Measurements from ENCODE around the gene JADE3. TPM values are rescaled to one million over a fixed set of nuclear protein-coding genes. Genes with fewer than 3 reads are reported as not detected.

The JADE3 gene
- total and polyA plus RNA-seq, 2 experiments from 2014 or later, result 4.5 to 15.3 TPM

DNA sequence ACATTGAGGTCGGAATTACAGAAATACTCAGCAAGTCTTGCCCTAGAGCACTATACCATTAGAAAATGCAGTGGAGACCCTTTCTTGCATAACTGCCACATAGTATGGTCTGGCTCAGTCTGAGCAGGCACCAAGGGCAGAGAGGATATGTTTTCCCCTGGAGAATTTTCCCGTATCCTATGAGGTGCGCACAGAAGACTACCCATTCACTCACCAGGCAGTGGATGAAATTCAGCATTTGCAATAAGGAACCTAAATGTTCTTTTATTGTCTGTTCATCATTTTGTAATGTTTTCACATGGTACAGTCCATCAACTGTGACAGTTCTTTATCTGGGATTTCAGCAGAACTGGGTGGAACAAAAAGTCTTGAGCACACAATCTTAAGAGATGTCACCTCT lies 15.5 kb downstream of the JADE3 start (continued):
- TF ChIP-seq STAT1 (IDR thresholded peaks at IDR 0.05; ENCODE audit: unreplicated experiment) (no peak), POLR2AphosphoS5 (IDR thresholded peaks at IDR 0.05; ENCODE audit: low read depth) (no peak)

DNA sequence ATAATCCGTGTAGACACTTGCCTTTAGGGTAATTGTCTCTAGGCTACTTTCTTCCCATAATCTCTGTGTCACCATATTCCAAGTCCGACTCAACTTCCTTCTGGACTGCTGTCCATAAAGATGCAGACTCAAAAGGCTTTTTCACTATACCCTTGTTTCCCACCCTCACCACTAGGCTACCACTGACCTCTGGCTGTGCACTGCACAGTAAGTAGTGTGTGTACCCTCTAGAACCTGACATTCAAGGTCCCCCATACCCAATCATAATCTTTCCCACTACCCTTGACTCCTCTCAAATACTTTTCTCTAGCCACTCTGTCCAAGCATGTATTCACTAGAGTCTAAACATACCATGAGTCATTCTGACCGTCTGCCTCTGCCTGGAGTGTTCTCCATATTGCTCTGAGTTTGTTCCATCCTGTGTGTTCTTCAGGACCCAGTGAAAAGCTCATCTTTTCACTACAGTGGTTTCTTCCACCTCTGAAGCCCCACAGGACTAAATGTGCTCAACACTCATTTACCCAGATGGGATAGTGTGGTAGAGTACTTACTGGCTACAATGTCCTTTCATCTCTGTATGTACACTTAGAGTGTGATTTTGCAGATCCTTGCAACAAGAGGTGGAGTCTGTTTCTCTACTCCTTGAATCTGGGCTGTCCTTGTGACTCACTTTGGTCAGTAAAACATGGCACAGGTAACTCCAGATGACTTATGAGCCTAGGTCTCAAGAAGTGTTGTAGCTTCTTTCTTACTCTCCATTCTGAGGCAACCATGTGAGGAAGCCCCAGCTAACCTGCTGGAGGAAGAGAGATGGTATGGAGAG lies 17.4 kb downstream of the JADE3 start:
- H3K4me2 ChIP-seq, result no peak overlapping the region

More for the DNA sequence above, 17.4 kb downstream of the JADE3 start:
- no peak for TF ChIP-seq NANOG (IDR thresholded peaks at IDR 0.05; ENCODE audit: borderline replicate concordance)
- no peak for TF ChIP-seq ZNF331 (CRISPR knock-in tag; IDR thresholded peaks at IDR 0.05; ENCODE audit: low read depth)
- no peak for TF ChIP-seq EZH2phosphoT487 (IDR thresholded peaks at IDR 0.05; ENCODE audit: unreplicated experiment)
- no peak for TF ChIP-seq JUNB (IDR thresholded peaks at IDR 0.05; ENCODE audit: unreplicated experiment)
- TF ChIP-seq, protein P1, sequence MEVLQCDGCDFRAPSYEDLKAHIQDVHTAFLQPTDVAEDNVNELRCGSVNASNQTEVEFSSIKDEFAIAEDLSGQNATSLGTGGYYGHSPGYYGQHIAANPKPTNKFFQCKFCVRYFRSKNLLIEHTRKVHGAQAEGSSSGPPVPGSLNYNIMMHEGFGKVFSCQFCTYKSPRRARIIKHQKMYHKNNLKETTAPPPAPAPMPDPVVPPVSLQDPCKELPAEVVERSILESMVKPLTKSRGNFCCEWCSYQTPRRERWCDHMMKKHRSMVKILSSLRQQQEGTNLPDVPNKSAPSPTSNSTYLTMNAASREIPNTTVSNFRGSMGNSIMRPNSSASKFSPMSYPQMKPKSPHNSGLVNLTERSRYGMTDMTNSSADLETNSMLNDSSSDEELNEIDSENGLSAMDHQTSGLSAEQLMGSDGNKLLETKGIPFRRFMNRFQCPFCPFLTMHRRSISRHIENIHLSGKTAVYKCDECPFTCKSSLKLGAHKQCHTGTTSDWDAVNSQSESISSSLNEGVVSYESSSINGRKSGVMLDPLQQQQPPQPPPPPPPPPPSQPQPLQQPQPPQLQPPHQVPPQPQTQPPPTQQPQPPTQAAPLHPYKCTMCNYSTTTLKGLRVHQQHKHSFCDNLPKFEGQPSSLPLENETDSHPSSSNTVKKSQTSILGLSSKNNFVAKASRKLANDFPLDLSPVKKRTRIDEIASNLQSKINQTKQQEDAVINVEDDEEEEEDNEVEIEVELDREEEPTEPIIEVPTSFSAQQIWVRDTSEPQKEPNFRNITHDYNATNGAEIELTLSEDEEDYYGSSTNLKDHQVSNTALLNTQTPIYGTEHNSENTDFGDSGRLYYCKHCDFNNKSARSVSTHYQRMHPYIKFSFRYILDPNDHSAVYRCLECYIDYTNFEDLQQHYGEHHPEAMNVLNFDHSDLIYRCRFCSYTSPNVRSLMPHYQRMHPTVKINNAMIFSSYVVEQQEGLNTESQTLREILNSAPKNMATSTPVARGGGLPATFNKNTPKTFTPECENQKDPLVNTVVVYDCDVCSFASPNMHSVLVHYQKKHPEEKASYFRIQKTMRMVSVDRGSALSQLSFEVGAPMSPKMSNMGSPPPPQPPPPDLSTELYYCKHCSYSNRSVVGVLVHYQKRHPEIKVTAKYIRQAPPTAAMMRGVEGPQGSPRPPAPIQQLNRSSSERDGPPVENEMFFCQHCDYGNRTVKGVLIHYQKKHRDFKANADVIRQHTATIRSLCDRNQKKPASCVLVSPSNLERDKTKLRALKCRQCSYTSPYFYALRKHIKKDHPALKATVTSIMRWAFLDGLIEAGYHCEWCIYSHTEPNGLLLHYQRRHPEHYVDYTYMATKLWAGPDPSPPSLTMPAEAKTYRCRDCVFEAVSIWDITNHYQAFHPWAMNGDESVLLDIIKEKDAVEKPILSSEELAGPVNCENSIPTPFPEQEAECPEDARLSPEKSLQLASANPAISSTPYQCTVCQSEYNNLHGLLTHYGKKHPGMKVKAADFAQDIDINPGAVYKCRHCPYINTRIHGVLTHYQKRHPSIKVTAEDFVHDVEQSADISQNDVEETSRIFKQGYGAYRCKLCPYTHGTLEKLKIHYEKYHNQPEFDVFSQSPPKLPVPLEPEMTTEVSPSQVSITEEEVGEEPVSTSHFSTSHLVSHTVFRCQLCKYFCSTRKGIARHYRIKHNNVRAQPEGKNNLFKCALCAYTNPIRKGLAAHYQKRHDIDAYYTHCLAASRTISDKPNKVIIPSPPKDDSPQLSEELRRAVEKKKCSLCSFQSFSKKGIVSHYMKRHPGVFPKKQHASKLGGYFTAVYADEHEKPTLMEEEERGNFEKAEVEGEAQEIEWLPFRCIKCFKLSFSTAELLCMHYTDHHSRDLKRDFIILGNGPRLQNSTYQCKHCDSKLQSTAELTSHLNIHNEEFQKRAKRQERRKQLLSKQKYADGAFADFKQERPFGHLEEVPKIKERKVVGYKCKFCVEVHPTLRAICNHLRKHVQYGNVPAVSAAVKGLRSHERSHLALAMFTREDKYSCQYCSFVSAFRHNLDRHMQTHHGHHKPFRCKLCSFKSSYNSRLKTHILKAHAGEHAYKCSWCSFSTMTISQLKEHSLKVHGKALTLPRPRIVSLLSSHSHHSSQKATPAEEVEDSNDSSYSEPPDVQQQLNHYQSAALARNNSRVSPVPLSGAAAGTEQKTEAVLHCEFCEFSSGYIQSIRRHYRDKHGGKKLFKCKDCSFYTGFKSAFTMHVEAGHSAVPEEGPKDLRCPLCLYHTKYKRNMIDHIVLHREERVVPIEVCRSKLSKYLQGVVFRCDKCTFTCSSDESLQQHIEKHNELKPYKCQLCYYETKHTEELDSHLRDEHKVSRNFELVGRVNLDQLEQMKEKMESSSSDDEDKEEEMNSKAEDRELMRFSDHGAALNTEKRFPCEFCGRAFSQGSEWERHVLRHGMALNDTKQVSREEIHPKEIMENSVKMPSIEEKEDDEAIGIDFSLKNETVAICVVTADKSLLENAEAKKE (CRISPR knock-in tag; IDR thresholded peaks at IDR 0.05), result no peak
- TF ChIP-seq, protein P2, sequence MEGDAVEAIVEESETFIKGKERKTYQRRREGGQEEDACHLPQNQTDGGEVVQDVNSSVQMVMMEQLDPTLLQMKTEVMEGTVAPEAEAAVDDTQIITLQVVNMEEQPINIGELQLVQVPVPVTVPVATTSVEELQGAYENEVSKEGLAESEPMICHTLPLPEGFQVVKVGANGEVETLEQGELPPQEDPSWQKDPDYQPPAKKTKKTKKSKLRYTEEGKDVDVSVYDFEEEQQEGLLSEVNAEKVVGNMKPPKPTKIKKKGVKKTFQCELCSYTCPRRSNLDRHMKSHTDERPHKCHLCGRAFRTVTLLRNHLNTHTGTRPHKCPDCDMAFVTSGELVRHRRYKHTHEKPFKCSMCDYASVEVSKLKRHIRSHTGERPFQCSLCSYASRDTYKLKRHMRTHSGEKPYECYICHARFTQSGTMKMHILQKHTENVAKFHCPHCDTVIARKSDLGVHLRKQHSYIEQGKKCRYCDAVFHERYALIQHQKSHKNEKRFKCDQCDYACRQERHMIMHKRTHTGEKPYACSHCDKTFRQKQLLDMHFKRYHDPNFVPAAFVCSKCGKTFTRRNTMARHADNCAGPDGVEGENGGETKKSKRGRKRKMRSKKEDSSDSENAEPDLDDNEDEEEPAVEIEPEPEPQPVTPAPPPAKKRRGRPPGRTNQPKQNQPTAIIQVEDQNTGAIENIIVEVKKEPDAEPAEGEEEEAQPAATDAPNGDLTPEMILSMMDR (conservative IDR thresholded peaks at IDR 0.05; ENCODE audit: low read depth in 2 of 2), result no peak
- no peak for TF ChIP-seq ZNF114 (CRISPR knock-in tag; IDR thresholded peaks at IDR 0.05)
- ATAC-seq (no peak), DNase-seq (ENCODE audit: low spot score) (no peak)
- Mint-ChIP-seq H3K4me1 (peaks cover 8% of the 10 kb centered on the region; the same call in 1 of the 3 replicates), H3K27ac (no peak overlapping the region), H3K9me3 (no peaks in the 10 kb centered on the region), H3K27me3 (ENCODE audit: insufficient read depth, low read depth, poor library complexity) (no peaks in the 10 kb centered on the region), H3K4me3 (no peak overlapping the region), H3K36me3 (ENCODE audit: low read depth) (no peaks in the 10 kb centered on the region)
- Histone ChIP-seq H3K27me3 (ENCODE audit: insufficient read depth) (no peaks in the 10 kb centered on the region), H2AFZ (no peak overlapping the region), H3K79me2 (replicated peaks; ENCODE audit: insufficient read depth) (peaks cover 94% of the 10 kb centered on the region), H3F3A (replicated peaks; ENCODE audit: low read depth) (no peaks in the 10 kb centered on the region), H3K27ac (ENCODE audit: low read depth) (no peak overlapping the region), H3K36me3 (ENCODE audit: insufficient read depth) (no peaks in the 10 kb centered on the region), H4K20me1 (replicated peaks; ENCODE audit: insufficient read depth) (no peaks in the 10 kb centered on the region; the same call in 1 of the 2 replicates), H3K4me3 (no peak overlapping the region), H3K9me2 (ENCODE audit: insufficient read depth) (no peaks in the 10 kb centered on the region), H3K4me1 (ENCODE audit: insufficient read depth) (no peaks in the 10 kb centered on the region)

All from GM23338 (cell line).